Smooth muscle cell (in vitro differentiated cells): ENCODE data around the gene RNLS. TPM values are rescaled to one million over a fixed set of nuclear protein-coding genes. Genes with fewer than 3 reads are reported as not detected.

Experiments
- DNase-seq: peaks from one replicate; lab custom pipeline; 2025; ENCODE audit not compliant: unreplicated experiment; lab: John Stamatoyannopoulos, UW
- H2AFZ ChIP-seq: fragments of 200-600 bp; sonication (generic); 2 replicates; pipeline ENCODE4 v1.6.0; 2016; ENCODE audit warnings: antibody characterized with exemption, low read depth, mild to moderate bottlenecking
- H3F3A ChIP-seq: fragments of 200-600 bp; sonication (generic); 2 replicates; pipeline ENCODE4 v1.6.0; 2017; ENCODE audit warnings: antibody characterized with exemption, low read depth
- H3K27ac ChIP-seq: fragments of 200-600 bp; sonication (generic); 2 replicates; pipeline ENCODE4 v1.5.1; 2016; ENCODE audit warnings: low read depth, mild to moderate bottlenecking
- H3K27me3 ChIP-seq: fragments of 200-600 bp; sonication (generic); 2 replicates; pipeline ENCODE4 v1.6.1; 2016; ENCODE audit warnings: low read depth, mild to moderate bottlenecking
- H3K36me3 ChIP-seq: fragments of 200-600 bp; sonication (generic); 2 replicates; pipeline ENCODE4 v1.5.1; 2016; ENCODE audit warnings: low read depth
- H3K4me1 ChIP-seq: fragments of 200-600 bp; sonication (generic); 2 replicates; pipeline ENCODE4 v1.5.1; 2016; ENCODE audit warnings: low read depth
- H3K4me2 ChIP-seq: fragments of 200-600 bp; sonication (generic); 2 replicates; pipeline ENCODE4 v1.6.0; 2016; ENCODE audit warnings: mild to moderate bottlenecking
- H3K4me3 ChIP-seq: fragments of 200-600 bp; sonication (generic); 2 replicates; pipeline ENCODE4 v1.5.1; 2016; ENCODE audit warnings: mild to moderate bottlenecking
- H3K79me2 ChIP-seq: fragments of 200-600 bp; sonication (generic); 2 replicates; pipeline ENCODE4 v1.6.0; 2016; ENCODE audit warnings: low read depth, mild to moderate bottlenecking
- H3K9ac ChIP-seq: fragments of 200-600 bp; sonication (generic); 2 replicates; pipeline ENCODE4 v1.6.0; 2016; ENCODE audit warnings: low read depth
- H3K9me3 ChIP-seq: fragments of 200-600 bp; sonication (generic); replicated peaks from 2 replicates; pipeline ENCODE4 v1.5.1; 2016; ENCODE audit warnings: low read depth
- H4K20me1 ChIP-seq: fragments of 200-600 bp; sonication (generic); 2 replicates; pipeline ENCODE4 v1.6.0; 2016; ENCODE audit warnings: low read depth
- CTCF ChIP-seq: fragments of 200-600 bp; sonication (generic); IDR thresholded peaks from 2 replicates; pipeline ENCODE4 v1.5.1; 2017; ENCODE audit warnings: borderline replicate concordance, mild to moderate bottlenecking, antibody characterized with exemption; ENCODE audit not compliant: insufficient read depth, poor library complexity, severe bottlenecking
- WGBS: methylation state at CpG from one replicate; pipeline ENCODE4 v1.1.7; 2016; ENCODE audit warnings: low lambda C conversion rate; 5-methylcytosine and 5-hydroxymethylcytosine counted together
- polyA plus RNA-seq: library from polyadenylated mRNA; unstranded; fragments of >200 nt; fragmentation: Nextera tagmentation; extraction: Ambion mirVana; gene quantifications from 2 replicates; pipeline ENCODE4 v1.2.1, GENCODE V29; 2016
- total RNA-seq: library from RNA; depleted of rRNA; stranded (reverse); fragments of >200 nt; gene quantifications from 2 replicates; pipeline ENCODE4 v1.2.3, GENCODE V29; 2014

Gene RNLS
- total and polyA plus RNA-seq, 2 experiments from 2014 or later: 4.8 to 11.2 TPM

GRCh38 chr10:88458209-88458608, 124.9 kb downstream of the RNLS start:
- WGBS: 67% methylated on average over 3 of the region's 3 CpGs
- no peaks in the 10 kb centered on the region for H3F3A ChIP-seq
- H2AFZ ChIP-seq: no peak overlapping the region
- no peaks in the 10 kb centered on the region for H3K9me3 ChIP-seq
- DNase-seq: no peak
- no peaks in the 10 kb centered on the region for H3K4me1 ChIP-seq
- H3K36me3 ChIP-seq: no peaks in the 10 kb centered on the region
- TF ChIP-seq CTCF: no peak
- H3K27me3 ChIP-seq: peaks cover 44% of the 10 kb centered on the region
- H3K27ac ChIP-seq: no peak overlapping the region
- H3K79me2 ChIP-seq: no peaks in the 10 kb centered on the region
- no peak overlapping the region for H3K4me2 ChIP-seq
- no peaks in the 10 kb centered on the region for H4K20me1 ChIP-seq
- no peak overlapping the region for H3K4me3 ChIP-seq
- H3K9ac ChIP-seq: no peak overlapping the region

GRCh38 chr10:88457660-88458059, 125.5 kb downstream of the RNLS start:
- WGBS: 81% methylated on average over 3 of the region's 3 CpGs
- no peak for TF ChIP-seq CTCF

GRCh38 chr10:88456730-88457129, 126.4 kb downstream of the RNLS start:
- WGBS: 18% methylated on average over 3 of the region's 3 CpGs
- no peaks in the 10 kb centered on the region for H3F3A ChIP-seq
- no peak for DNase-seq
- H3K9me3 ChIP-seq: no peaks in the 10 kb centered on the region
- no peak for TF ChIP-seq CTCF
- H3K4me2 ChIP-seq: no peak overlapping the region
- H3K9ac ChIP-seq: no peak overlapping the region
- no peak overlapping the region for H3K27ac ChIP-seq
- H2AFZ ChIP-seq: no peak overlapping the region
- no peaks in the 10 kb centered on the region for H3K36me3 ChIP-seq
- peaks cover 33% of the 10 kb centered on the region for H3K27me3 ChIP-seq
- H3K4me1 ChIP-seq: no peaks in the 10 kb centered on the region
- H3K79me2 ChIP-seq: no peaks in the 10 kb centered on the region
- H4K20me1 ChIP-seq: no peaks in the 10 kb centered on the region
- no peak overlapping the region for H3K4me3 ChIP-seq

More at GRCh38 chr10:88457660-88458059, 125.5 kb downstream of the RNLS start:
- H3K9me3 ChIP-seq: no peaks in the 10 kb centered on the region
- H3K9ac ChIP-seq: no peak overlapping the region
- peaks cover 42% of the 10 kb centered on the region for H3K27me3 ChIP-seq
- H3K4me1 ChIP-seq: no peaks in the 10 kb centered on the region
- no peaks in the 10 kb centered on the region for H3K36me3 ChIP-seq
- no peak overlapping the region for H3K27ac ChIP-seq
- no peak for DNase-seq
- H3F3A ChIP-seq: no peaks in the 10 kb centered on the region
- H4K20me1 ChIP-seq: no peaks in the 10 kb centered on the region
- H3K4me2 ChIP-seq: no peak overlapping the region
- no peak overlapping the region for H2AFZ ChIP-seq
- H3K79me2 ChIP-seq: no peaks in the 10 kb centered on the region
- no peak overlapping the region for H3K4me3 ChIP-seq

- no peaks in the 10 kb centered on the region for H3F3A ChIP-seq
- no peak overlapping the region for H3K27ac ChIP-seq
- H3K36me3 ChIP-seq: no peaks in the 10 kb centered on the region
- no peaks in the 10 kb centered on the region for H4K20me1 ChIP-seq
- H3K9me3 ChIP-seq: no peaks in the 10 kb centered on the region
- no peak overlapping the region for H3K4me3 ChIP-seq
- H3K4me2 ChIP-seq: no peak overlapping the region
- no peak for DNase-seq
- H3K27me3 ChIP-seq: peaks cover 29% of the 10 kb centered on the region
- H2AFZ ChIP-seq: no peak overlapping the region
- TF ChIP-seq CTCF: no peak
- H3K79me2 ChIP-seq: no peaks in the 10 kb centered on the region
- H3K4me1 ChIP-seq: no peaks in the 10 kb centered on the region
- H3K9ac ChIP-seq: no peak overlapping the region
- WGBS: 85% methylated on average over 2 of the region's 2 CpGs
Observed at GRCh38 chr10:88455831-88456230, 127.3 kb downstream of the RNLS start.
